Caco-2 (cell line): ENCODE results near the gene MAP3K1. TPM values are rescaled to one million over a fixed set of nuclear protein-coding genes. Genes with fewer than 3 reads are reported as not detected.
A peak's percentile ranks its signal among the peaks of the same experiment; 100 is the strongest.

Experiments
- BruUV-seq: library from RNA; stranded (reverse); fragments of 400-500 nt; replicated peaks from 2 replicates; lab custom pipeline; 2021; lab: Mats Ljungman, UMichigan
- CTCF ChIA-PET: fragments of 300-600 bp; sonication (Branson Sonifier 250); formaldehyde crosslinking; loops from one replicate; lab custom pipeline; 2022; ENCODE audit warnings: antibody characterized with exemption; lab: Charles Lee
- POLR2A ChIA-PET: fragments of 300-600 bp; sonication (Branson Sonifier 250); formaldehyde crosslinking; loops from one replicate; lab custom pipeline; 2022; ENCODE audit warnings: antibody characterized with exemption; lab: Charles Lee
- DNase-seq, 2 experiments: peaks; one replicate each; pipeline versions ENCODE4 v3.0.0 to v3.0.0-alpha.2; 2020 to 2022
- H3K27me3 ChIP-seq: replicated peaks from 2 replicates; pipeline ENCODE4 v1.6.0; 2011; ENCODE audit warnings: low read length; ENCODE audit not compliant: control insufficient read depth, insufficient read depth
- H3K36me3 ChIP-seq: 2 replicates; pipeline ENCODE4 v1.5.1; 2011; ENCODE audit warnings: low read length; ENCODE audit not compliant: control insufficient read depth, insufficient read depth
- H3K4me1 ChIP-seq: fragments of 250-450 bp; sonication (Bioruptor Pico); 2 replicates; pipeline ENCODE4 v1.5.1; 2020; ENCODE audit warnings: mild to moderate bottlenecking
- H3K4me3 ChIP-seq: 2 replicates; pipeline ENCODE4 v1.5.1; 2011; ENCODE audit warnings: low read depth, mild to moderate bottlenecking, control low read depth, low read length
- H3K9me3 ChIP-seq: fragments of 250-450 bp; sonication (Bioruptor Pico); 2 replicates; pipeline ENCODE4 v1.5.1; 2020; ENCODE audit warnings: mild to moderate bottlenecking, moderate library complexity
- H3K27ac Mint-ChIP-seq: one replicate; pipeline ENCODE4 v1.8.0; 2022; ENCODE audit warnings: mixed read lengths; ENCODE audit not compliant: unreplicated experiment
- H3K27me3 Mint-ChIP-seq: one replicate; pipeline ENCODE4 v1.8.0; 2022; ENCODE audit warnings: mixed read lengths; ENCODE audit not compliant: insufficient read depth, unreplicated experiment
- H3K36me3 Mint-ChIP-seq: one replicate; pipeline ENCODE4 v1.8.0; 2022; ENCODE audit warnings: mild to moderate bottlenecking, mixed read lengths; ENCODE audit not compliant: insufficient read depth, unreplicated experiment
- H3K4me1 Mint-ChIP-seq: one replicate; pipeline ENCODE4 v1.8.0; 2022; ENCODE audit warnings: low read depth, mixed read lengths; ENCODE audit not compliant: unreplicated experiment
- H3K4me3 Mint-ChIP-seq: one replicate; pipeline ENCODE4 v1.8.0; 2022; ENCODE audit warnings: mild to moderate bottlenecking, moderate library complexity, mixed read lengths; ENCODE audit not compliant: unreplicated experiment
- H3K9me3 Mint-ChIP-seq: one replicate; pipeline ENCODE4 v1.8.0; 2022; ENCODE audit warnings: mixed read lengths; ENCODE audit not compliant: unreplicated experiment
- CTCF ChIP-seq, 2 experiments: fragments of 200-600 bp in 1 of 2; IDR thresholded peaks; 1 replicate in 1 of 2; 2 replicates in 1 of 2; pipeline versions ENCODE4 v1.5.1 to v1.8.0; 2011 to 2022; ENCODE audit warnings: antibody characterized with exemption in 1 of 2, control low read depth in 1 of 2, inconsistent platforms in 1 of 2, low read depth in 1 of 2, low read length in 1 of 2, mild to moderate bottlenecking in 1 of 2, moderate library complexity in 1 of 2; ENCODE audit not compliant: insufficient read depth in 1 of 2, severe bottlenecking in 1 of 2, unreplicated experiment in 1 of 2
- intact Hi-C: fragments of 100-400 bp; cut with micrococcal nuclease; formaldehyde crosslinking; loops from one replicate; pipeline ENCODE4 v1.10.0; 2022; ENCODE audit not compliant: unreplicated experiment
- total RNA-seq: library from RNA; stranded (reverse); gene quantifications from 2 replicates; pipeline ENCODE4 v1.2.3, GENCODE V29; 2022

MAP3K1 gene
- total RNA-seq, 1 experiment from 2014 or later, result 47.0 TPM

GRCh38 chr5:56837956-56838355, 22.6 kb downstream of the MAP3K1 start:
- no peak overlapping the region for H3K4me3 Mint-ChIP-seq
- POLR2A ChIA-PET, result no interaction called here
- Histone ChIP-seq H3K9me3 (no peaks in the 10 kb centered on the region), H3K36me3 (no peaks in the 10 kb centered on the region), H3K4me1 (peaks cover 49% of the 10 kb centered on the region), H3K27me3 (no peaks in the 10 kb centered on the region), H3K4me3 (no peak overlapping the region)
- CTCF ChIA-PET, result interaction anchor here (1.0 to 1.8 kb wide), 5 partner anchors 11 to 568 kb away, joined by 3 to 40 read pairs (median 5); no protein-coding TSS in a partner anchor
- no peaks in the 10 kb centered on the region for H3K9me3 Mint-ChIP-seq
- intact Hi-C loops, result loop anchor here (1.0 to 5.0 kb wide), 4 partner anchors 20 to 568 kb away; no protein-coding TSS in a partner anchor
- TF ChIP-seq CTCF (IDR thresholded peaks at IDR 0.05; ENCODE audit: insufficient read depth in 1 of 2, low read depth in 1 of 2, low read length in 1 of 2, severe bottlenecking in 1 of 2, unreplicated experiment in 1 of 2), result no peak
- DNase-seq, result no peak
- no TSS peak for BruUV-seq
- H3K27me3 Mint-ChIP-seq, result no peaks in the 10 kb centered on the region
- peaks cover 8% of the 10 kb centered on the region for H3K36me3 Mint-ChIP-seq
- peaks cover 51% of the 10 kb centered on the region for H3K4me1 Mint-ChIP-seq
- peak overlapping the region; percentile 22 for H3K27ac Mint-ChIP-seq

GRCh38 chr5:56838409-56839039, 23.2 kb downstream of the MAP3K1 start:
- CTCF ChIA-PET, result interaction anchor here (0.5 to 1.8 kb wide), 9 partner anchors 11 to 568 kb away, joined by 3 to 40 read pairs (median 3); no protein-coding TSS in a partner anchor
- POLR2A ChIA-PET, result no interaction called here
- intact Hi-C loops, result loop anchor here (1.0 to 5.0 kb wide), 4 partner anchors 20 to 568 kb away; no protein-coding TSS in a partner anchor
- no peak overlapping the region for H3K4me3 Mint-ChIP-seq
- H3K27me3 ChIP-seq, result no peaks in the 10 kb centered on the region
- peak; percentile 36 to 53 for TF ChIP-seq CTCF (IDR thresholded peaks at IDR 0.05; ENCODE audit: insufficient read depth in 1 of 2, low read depth in 1 of 2, low read length in 1 of 2, severe bottlenecking in 1 of 2, unreplicated experiment in 1 of 2)
- no peaks in the 10 kb centered on the region for H3K27me3 Mint-ChIP-seq
- no peaks in the 10 kb centered on the region for H3K36me3 ChIP-seq
- peaks cover 12% of the 10 kb centered on the region for H3K36me3 Mint-ChIP-seq
- peaks cover 45% of the 10 kb centered on the region for H3K4me1 Mint-ChIP-seq
- H3K27ac Mint-ChIP-seq, result peak overlapping the region; percentile 22
- BruUV-seq, result no TSS peak
- H3K4me3 ChIP-seq, result no peak overlapping the region
- H3K9me3 Mint-ChIP-seq, result no peaks in the 10 kb centered on the region
- peak in 1 of 2 experiments; percentile 39 for DNase-seq
- H3K4me1 ChIP-seq, result peaks cover 43% of the 10 kb centered on the region
- H3K9me3 ChIP-seq, result no peaks in the 10 kb centered on the region

- TF ChIP-seq CTCF (IDR thresholded peaks at IDR 0.05; ENCODE audit: insufficient read depth in 1 of 2, low read depth in 1 of 2, low read length in 1 of 2, severe bottlenecking in 1 of 2, unreplicated experiment in 1 of 2), result no peak
- no TSS peak for BruUV-seq
- H3K27me3 Mint-ChIP-seq, result no peaks in the 10 kb centered on the region
- H3K4me3 Mint-ChIP-seq, result no peak overlapping the region
- H3K9me3 ChIP-seq, result no peaks in the 10 kb centered on the region
- no peaks in the 10 kb centered on the region for H3K27me3 ChIP-seq
- CTCF ChIA-PET, result interaction anchor here (0.5 to 1.8 kb wide), 9 partner anchors 12 to 569 kb away, joined by 3 to 40 read pairs (median 3); no protein-coding TSS in a partner anchor
- POLR2A ChIA-PET, result no interaction called here
- intact Hi-C loops, result loop anchor here (2.0 to 5.0 kb wide), 2 partner anchors 392 to 482 kb away; no protein-coding TSS in a partner anchor
- no peaks in the 10 kb centered on the region for H3K36me3 ChIP-seq
- H3K9me3 Mint-ChIP-seq, result no peaks in the 10 kb centered on the region
- peaks cover 40% of the 10 kb centered on the region for H3K4me1 Mint-ChIP-seq
- DNase-seq, result no peak
- H3K27ac Mint-ChIP-seq, result peak overlapping the region; percentile 22
- no peak overlapping the region for H3K4me3 ChIP-seq
- peaks cover 38% of the 10 kb centered on the region for H3K4me1 ChIP-seq
- peaks cover 12% of the 10 kb centered on the region for H3K36me3 Mint-ChIP-seq
Measured at GRCh38 chr5:56839062-56839461, 23.7 kb downstream of the MAP3K1 start.
